IMR-90 (cell line): ENCODE results near the gene PAK4. TPM values are rescaled to one million over a fixed set of nuclear protein-coding genes. Genes with fewer than 3 reads are reported as not detected.

Experiments
- ATAC-seq: fragments of 200-7000 bp; cut with Tn5 transposase; 2 replicates; pipeline ENCODE4 v1.9.1; 2020; ENCODE audit warnings: low read depth, mild to moderate bottlenecking, moderate library complexity
- BruUV-seq: library from RNA; stranded (reverse); fragments of 400-500 nt; replicated peaks from 2 replicates; lab custom pipeline; 2021; lab: Mats Ljungman, UMichigan
- CTCF ChIA-PET: fragments of 300-600 bp; formaldehyde crosslinking; extraction: SDS; loops from one replicate; lab custom pipeline; 2021; ENCODE audit warnings: antibody characterized with exemption; lab: Yijun Ruan, JAX
- POLR2A ChIA-PET: fragments of 300-600 bp; sonication (Branson Sonifier 250); formaldehyde crosslinking; loops from one replicate; lab custom pipeline; 2022; ENCODE audit warnings: antibody characterized with exemption; ENCODE audit not compliant: unreplicated experiment; lab: Charles Lee
- DNase-seq: peaks from one replicate; pipeline ENCODE4 v3.0.0; 2013
- H2AFZ ChIP-seq: replicated peaks from 2 replicates; pipeline ENCODE3; 2013; ENCODE audit warnings: low read length, mild to moderate bottlenecking; ENCODE audit not compliant: poor library complexity
- H2AK5ac ChIP-seq: 2 replicates; pipeline ENCODE4 v1.6.1; 2013; ENCODE audit warnings: low read depth, low read length, inconsistent platforms
- H2AK9ac ChIP-seq: replicated peaks from 2 replicates; pipeline ENCODE3; 2013; ENCODE audit warnings: mild to moderate bottlenecking, low read depth, low read length, moderate library complexity; ENCODE audit not compliant: poor library complexity
- H2BK120ac ChIP-seq: 2 replicates; pipeline ENCODE4 v1.6.1; 2013; ENCODE audit warnings: low read depth, low read length, inconsistent platforms
- H2BK15ac ChIP-seq: 3 replicates; pipeline ENCODE4 v1.6.1; 2013; ENCODE audit warnings: low read depth, low read length, inconsistent platforms
- H2BK20ac ChIP-seq: 2 replicates; pipeline ENCODE4 v1.6.1; 2013; ENCODE audit warnings: low read depth, mild to moderate bottlenecking, inconsistent platforms, low read length, moderate library complexity
- H2BK5ac ChIP-seq: 2 replicates; pipeline ENCODE4 v1.6.1; 2013; ENCODE audit warnings: mild to moderate bottlenecking, low read depth, low read length, inconsistent platforms; ENCODE audit not compliant: poor library complexity, severe bottlenecking
- H3K14ac ChIP-seq: replicated peaks from 2 replicates; pipeline ENCODE4 v1.6.1; 2013; ENCODE audit warnings: low read depth, low read length, inconsistent platforms
- H3K18ac ChIP-seq: 2 replicates; pipeline ENCODE4 v1.6.1; 2013; ENCODE audit warnings: low read depth, low read length, control low read depth
- H3K23ac ChIP-seq: 2 replicates; pipeline ENCODE4 v1.6.1; 2013; ENCODE audit warnings: low read depth, low read length, inconsistent platforms
- H3K27ac ChIP-seq: 2 replicates; pipeline ENCODE4 v1.5.1; 2013; ENCODE audit warnings: mild to moderate bottlenecking, control low read depth, low read length; ENCODE audit not compliant: insufficient read depth
- H3K27me3 ChIP-seq: 2 replicates; pipeline ENCODE4 v1.6.1; 2013; ENCODE audit warnings: low read length; ENCODE audit not compliant: control insufficient read depth, insufficient read depth
- H3K36me3 ChIP-seq: 2 replicates; pipeline ENCODE4 v1.6.1; 2013; ENCODE audit warnings: low read length, mixed read lengths; ENCODE audit not compliant: control insufficient read depth, insufficient read depth
- H3K4ac ChIP-seq: 2 replicates; pipeline ENCODE4 v1.6.1; 2013; ENCODE audit warnings: low read depth, low read length, inconsistent platforms
- H3K4me1 ChIP-seq: 2 replicates; pipeline ENCODE4 v1.6.1; 2013; ENCODE audit warnings: low read length, mixed read lengths; ENCODE audit not compliant: control insufficient read depth, insufficient read depth
- H3K4me2 ChIP-seq: 2 replicates; pipeline ENCODE4 v1.6.1; 2013; ENCODE audit warnings: low read depth, mild to moderate bottlenecking, control low read depth, low read length, moderate library complexity
- H3K4me3 ChIP-seq: 2 replicates; pipeline ENCODE4 v1.5.1; 2013; ENCODE audit warnings: low read depth, mild to moderate bottlenecking, control low read depth, low read length, moderate library complexity; ENCODE audit not compliant: insufficient read depth
- H3K56ac ChIP-seq: 2 replicates; pipeline ENCODE4 v1.6.1; 2013; ENCODE audit warnings: low read length, inconsistent platforms; ENCODE audit not compliant: insufficient read depth; ENCODE audit errors: extremely low read depth
- H3K79me1 ChIP-seq, 2 experiments: 2 replicates each; pipeline ENCODE4 v1.6.1; 2013; ENCODE audit warnings: low read length in 2 of 2, inconsistent platforms in 1 of 2, low read depth in 1 of 2
- H3K9ac ChIP-seq: 2 replicates; pipeline ENCODE4 v1.6.1; 2013; ENCODE audit warnings: low read depth, low read length, control low read depth
- H3K9me1 ChIP-seq: 2 replicates; pipeline ENCODE4 v1.6.1; 2013; ENCODE audit warnings: low read length, inconsistent platforms; ENCODE audit not compliant: insufficient read depth
- H3K9me3 ChIP-seq: 2 replicates; pipeline ENCODE4 v1.6.1; 2013; ENCODE audit warnings: low read length; ENCODE audit not compliant: control insufficient read depth, insufficient read depth
- H4K20me1 ChIP-seq: 2 replicates; pipeline ENCODE4 v1.6.1; 2013; ENCODE audit warnings: low read length, inconsistent platforms; ENCODE audit not compliant: insufficient read depth
- H4K5ac ChIP-seq: 2 replicates; pipeline ENCODE4 v1.6.1; 2013; ENCODE audit warnings: mild to moderate bottlenecking, low read depth, low read length, control low read depth
- H4K8ac ChIP-seq, 2 experiments: 2 replicates each; pipeline ENCODE4 v1.6.1; 2013; ENCODE audit warnings: low read depth in 2 of 2, low read length in 2 of 2, control low read depth in 1 of 2, inconsistent platforms in 1 of 2
- H4K91ac ChIP-seq: 2 replicates; pipeline ENCODE4 v1.6.1; 2013; ENCODE audit warnings: low read depth, low read length, inconsistent platforms; ENCODE audit not compliant: insufficient read depth
- CHD1 ChIP-seq: IDR thresholded peaks from 2 replicates; pipeline ENCODE4 v1.6.1; 2012; ENCODE audit warnings: low read depth, low read length, improper control_type of control experiment
- RFX5 ChIP-seq: IDR thresholded peaks from 2 replicates; pipeline ENCODE4 v1.8.0; 2012; ENCODE audit warnings: low read depth, mild to moderate bottlenecking, low read length, moderate library complexity
- WGBS, 2 experiments: methylation state at CpG; one replicate each; pipeline versions ENCODE4 v1.1.5 to v1.1.7; 2013; ENCODE audit warnings: missing lambda C conversion rate in 2 of 2; ENCODE audit not compliant: insufficient read length in 1 of 2; ENCODE audit errors: extremely low coverage in 2 of 2; 5-methylcytosine and 5-hydroxymethylcytosine counted together
- dilution Hi-C: fragments of 300-500 bp; cut with HindIII; formaldehyde crosslinking; loops from one replicate; pipeline ENCODE4 v1.14.3; 2018; ENCODE audit warnings: low sequenced_read_pairs; ENCODE audit not compliant: unreplicated experiment
- in situ Hi-C: fragments of 300-500 bp; cut with MboI; formaldehyde crosslinking; loops from 3 replicates; pipeline ENCODE4 v1.14.3; 2019; ENCODE audit warnings: low sequenced_read_pairs, inconsistent platforms, mixed read lengths
- intact Hi-C: fragments of 100-400 bp; cut with micrococcal nuclease; formaldehyde crosslinking; loops from 2 replicates; pipeline ENCODE4 v1.10.0; 2022
- polyA plus RNA-seq, 3 experiments: library from polyadenylated mRNA; depleted of rRNA; stranded (reverse); fragments of >200 nt; gene quantifications; 2 replicates each; pipeline ENCODE4 v1.2.3, GENCODE V29; 2012; ENCODE audit warnings: low replicate concordance in 1 of 3
- total RNA-seq: library from RNA; depleted of rRNA; stranded (reverse); fragments of >200 nt; gene quantifications from 2 replicates; pipeline ENCODE4 v1.2.3, GENCODE V29; 2012
- TF ChIP-seq, protein P1 (sequence below): fragments of 150-350 bp; IDR thresholded peaks from 2 replicates; pipeline ENCODE4 v1.6.1; 2017; ENCODE audit warnings: mild to moderate bottlenecking, antibody characterized with exemption, low read length, low read depth

PAK4 gene
- total and polyA plus RNA-seq, 2 of the 4 experiments (the other 2 are of a cell fraction): 2.0 to 27.2 TPM

- H3K27me3 ChIP-seq: no peaks in the 10 kb centered on the region
- H2BK15ac ChIP-seq: no peak overlapping the region
- TF ChIP-seq, protein P1, sequence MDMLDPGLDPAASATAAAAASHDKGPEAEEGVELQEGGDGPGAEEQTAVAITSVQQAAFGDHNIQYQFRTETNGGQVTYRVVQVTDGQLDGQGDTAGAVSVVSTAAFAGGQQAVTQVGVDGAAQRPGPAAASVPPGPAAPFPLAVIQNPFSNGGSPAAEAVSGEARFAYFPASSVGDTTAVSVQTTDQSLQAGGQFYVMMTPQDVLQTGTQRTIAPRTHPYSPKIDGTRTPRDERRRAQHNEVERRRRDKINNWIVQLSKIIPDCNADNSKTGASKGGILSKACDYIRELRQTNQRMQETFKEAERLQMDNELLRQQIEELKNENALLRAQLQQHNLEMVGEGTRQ: no peak
- TF ChIP-seq RFX5 (no peak), CHD1 (no peak)
- H2BK5ac ChIP-seq: no peak overlapping the region
- peaks cover 11% of the 10 kb centered on the region; the same call in 1 of the 2 replicates for H3K9me1 ChIP-seq
- no peak overlapping the region for H3K4ac ChIP-seq
- no peaks in the 10 kb centered on the region for H3K9me3 ChIP-seq
- H3K14ac ChIP-seq: no peak overlapping the region
- H2BK20ac ChIP-seq: no peak overlapping the region
- H3K23ac ChIP-seq: no peak overlapping the region
- no peak overlapping the region for H4K91ac ChIP-seq
- H2AK9ac ChIP-seq: peak overlapping the region; percentile 60
- no peak overlapping the region for H3K56ac ChIP-seq
- no peaks in the 10 kb centered on the region for H3K36me3 ChIP-seq
- peaks cover 41 to 86% of the 10 kb centered on the region in 2 experiments for H3K79me1 ChIP-seq
- no peak overlapping the region for H3K4me2 ChIP-seq
- dilution Hi-C loops (no loop called here), intact Hi-C loops (no loop called here), in situ Hi-C loops (no loop called here)
- DNase-seq (no peak), ATAC-seq (no peak)
- CTCF ChIA-PET: interaction anchor here (0.6 to 0.9 kb wide), 2 partner anchors 10 to 1002 kb away, joined by 3 to 7 read pairs; no protein-coding TSS in a partner anchor
- peak overlapping the region; percentile 14 for H2AFZ ChIP-seq
- POLR2A ChIA-PET: no interaction called here
- BruUV-seq: no TSS peak
- H2BK120ac ChIP-seq: no peak overlapping the region
- H4K5ac ChIP-seq: no peak overlapping the region
- H4K20me1 ChIP-seq: peaks cover 59% of the 10 kb centered on the region
- H3K9ac ChIP-seq: no peak overlapping the region
- H3K4me3 ChIP-seq: no peak overlapping the region
- H3K4me1 ChIP-seq: peaks cover 11% of the 10 kb centered on the region; the same call in 1 of the 2 replicates
- 95% methylated on average over 4 of the region's 20 CpGs; no CpG with 5 or more reads in 1 of the 2 experiments for WGBS, 2 experiments
- H3K27ac ChIP-seq: no peak overlapping the region
- no peak overlapping the region for H2AK5ac ChIP-seq
- no peak overlapping the region for H3K18ac ChIP-seq
- H4K8ac ChIP-seq: no peak overlapping the region
Observed at GRCh38 chr19:39138221-39139211, 12.9 kb downstream of the PAK4 start.
